GM10266 (cell line): Measurements from ENCODE around the gene SCP2D1.

ENCODE experiments used
- DNase-seq: peaks from one replicate; pipeline ENCODE4 v3.0.0; 2012; ENCODE audit errors: extremely low spot score
- CTCF ChIP-seq: IDR thresholded peaks from 2 replicates; pipeline ENCODE4 v1.5.1; 2012; ENCODE audit warnings: mild to moderate bottlenecking, low read depth; ENCODE audit not compliant: control insufficient read depth, insufficient read depth; ENCODE audit errors: missing control alignments

The SCP2D1 gene

DNA sequence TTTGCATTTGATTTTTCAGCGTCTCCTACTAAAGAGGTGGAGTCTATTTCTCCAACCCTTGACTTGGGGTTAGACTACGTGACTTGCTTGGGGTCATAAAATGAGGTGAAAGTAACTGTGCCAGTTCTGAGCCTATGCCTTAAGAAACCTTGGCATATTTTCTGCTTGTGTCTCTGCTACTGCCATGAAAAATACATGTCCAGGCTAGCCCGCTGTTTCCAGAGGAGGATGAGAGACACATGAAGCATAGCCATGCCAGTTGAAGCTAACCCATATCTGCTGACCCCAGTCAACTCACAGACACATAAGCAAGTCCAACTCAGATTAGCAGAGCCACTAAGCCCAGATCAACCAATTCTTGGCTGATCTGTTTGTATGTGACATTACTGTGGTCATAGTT lies 38.7 kb downstream of the SCP2D1 start:
- no peak for TF ChIP-seq CTCF
- DNase-seq, result no peak

DNA sequence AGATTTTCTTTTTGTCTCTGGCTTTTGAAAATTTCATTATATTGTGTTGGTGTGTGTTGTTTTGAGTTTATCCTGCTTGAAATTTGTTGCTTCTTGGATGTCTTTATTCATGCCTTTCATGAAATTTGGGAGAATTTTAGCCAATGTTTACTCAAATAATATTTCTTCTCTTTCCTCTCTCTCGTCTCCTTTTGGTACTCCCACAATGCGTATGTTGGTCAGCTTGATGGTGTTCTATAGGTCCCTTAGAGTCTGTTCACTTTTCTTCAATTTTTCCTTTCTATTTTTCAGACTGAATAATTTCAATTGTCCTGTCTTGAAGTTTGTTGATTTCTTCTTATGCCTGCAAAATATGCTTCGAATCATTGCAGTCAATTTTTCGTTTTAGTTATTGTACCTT lies 39.6 kb downstream of the SCP2D1 start:
- no peak for TF ChIP-seq CTCF
- no peak for DNase-seq

GRCh38 chr20:18853946-18854646 lies 40.5 kb downstream of the SCP2D1 start:
- no peak for DNase-seq
- no peak for TF ChIP-seq CTCF

GRCh38 chr20:18855882-18856281 lies 42.3 kb downstream of the SCP2D1 start:
- no peak for DNase-seq
- no peak for TF ChIP-seq CTCF

GRCh38 chr20:18856873-18857272 lies 43.3 kb downstream of the SCP2D1 start:
- no peak for TF ChIP-seq CTCF

DNA sequence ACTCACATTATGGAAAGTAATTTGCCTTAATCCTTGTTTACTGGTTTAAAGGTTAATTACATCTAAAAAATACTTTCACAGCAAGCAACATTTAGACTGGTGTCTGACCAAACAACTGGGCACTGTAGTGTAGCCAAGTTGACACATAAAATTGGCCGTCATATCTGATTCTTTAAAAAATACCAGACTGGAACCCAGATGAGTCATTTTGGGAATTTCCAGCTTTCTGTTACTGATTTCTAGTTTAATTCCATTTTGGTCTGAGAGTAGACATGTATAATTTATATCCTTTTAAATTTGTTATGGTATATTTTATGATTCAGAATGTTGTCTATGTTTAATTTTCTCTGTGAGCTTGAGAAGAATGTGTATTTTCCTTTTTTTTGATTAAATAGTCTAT lies 44.1 kb downstream of the SCP2D1 start:
- no peak for TF ChIP-seq CTCF

More at GRCh38 chr20:18856873-18857272, 43.3 kb downstream of the SCP2D1 start:
- DNase-seq, result no peak

GRCh38 chr20:18858816-18859215 lies 45.2 kb downstream of the SCP2D1 start:
- no peak for TF ChIP-seq CTCF
- DNase-seq, result no peak

More for the DNA sequence above, 44.1 kb downstream of the SCP2D1 start:
- DNase-seq, result no peak
